SK-N-SH (cell line): ENCODE measurements around the gene JAML. TPM values are rescaled to one million over a fixed set of nuclear protein-coding genes. Genes with fewer than 3 reads are reported as not detected.

ENCODE experiments used
- CTCF ChIA-PET: fragments of 300-600, 350-600 bp; formaldehyde crosslinking; extraction: SDS; loops from one replicate; lab custom pipeline; 2021; lab: Yijun Ruan, JAX
- POLR2A ChIA-PET: fragments of 350-600 bp; sonication (Branson Sonifier 250); formaldehyde crosslinking; extraction: SDS; loops from one replicate; lab custom pipeline; 2020; ENCODE audit warnings: antibody characterized with exemption, inconsistent platforms; lab: Yijun Ruan, JAX
- DNase-seq: peaks from one replicate; pipeline ENCODE4 v3.0.0; 2012
- H2AFZ ChIP-seq: fragments of 200-600 bp; sonication (generic); 2 replicates; pipeline ENCODE4 v1.8.1; 2016; ENCODE audit warnings: antibody characterized with exemption, mild to moderate bottlenecking, low read depth
- H3F3A ChIP-seq: fragments of 200-600 bp; sonication (generic); replicated peaks from 2 replicates; pipeline ENCODE3; 2016; ENCODE audit warnings: antibody characterized with exemption, mild to moderate bottlenecking; ENCODE audit not compliant: insufficient read depth
- H3K27ac ChIP-seq, 2 experiments: fragments of 200-500 bp in 1 of 2; fragments of 200-600 bp in 1 of 2; sonication (Bioruptor generic) in 1 of 2; sonication (generic), shearing (Covaris generic) in 1 of 2; 2 replicates each; pipeline versions ENCODE4 v1.5.1 to v1.6.1; 2014 to 2016; ENCODE audit warnings: low read depth in 2 of 2, inconsistent platforms in 1 of 2, low read length in 1 of 2, mild to moderate bottlenecking in 1 of 2, mixed read lengths in 1 of 2
- H3K27me3 ChIP-seq: fragments of 200-600 bp; sonication (generic), shearing (Covaris generic); 2 replicates; pipeline ENCODE4 v1.6.1; 2016; ENCODE audit warnings: mixed run types; ENCODE audit not compliant: insufficient read depth
- H3K36me3 ChIP-seq, 2 experiments: fragments of 200-500 bp in 1 of 2; fragments of 200-600 bp in 1 of 2; sonication (Bioruptor generic) in 1 of 2; sonication (generic) in 1 of 2; replicated peaks in 1 of 2; 2 replicates each; pipeline versions ENCODE3 to v1.5.1; 2014 to 2016; ENCODE audit warnings: low read length in 1 of 2, mild to moderate bottlenecking in 1 of 2; ENCODE audit not compliant: insufficient read depth in 2 of 2, control insufficient read depth in 1 of 2
- H3K4me1 ChIP-seq, 2 experiments: fragments of 200-500 bp in 1 of 2; fragments of 200-600 bp in 1 of 2; sonication (Bioruptor generic) in 1 of 2; sonication (generic), shearing (Covaris generic) in 1 of 2; 2 replicates each; pipeline versions ENCODE4 v1.5.1 to v1.6.1; 2014 to 2016; ENCODE audit warnings: low read depth in 1 of 2, low read length in 1 of 2, mixed run types in 1 of 2; ENCODE audit not compliant: insufficient read depth in 2 of 2, control insufficient read depth in 1 of 2
- H3K4me2 ChIP-seq: fragments of 200-600 bp; sonication (generic), shearing (Covaris generic); 2 replicates; pipeline ENCODE4 v1.6.1; 2017; ENCODE audit warnings: mixed run types
- H3K4me3 ChIP-seq, 2 experiments: fragments of 200-500 bp in 1 of 2; fragments of 200-600 bp in 1 of 2; sonication (Bioruptor generic) in 1 of 2; sonication (generic), shearing (Covaris generic) in 1 of 2; 2 replicates each; pipeline versions ENCODE4 v1.5.1 to v1.8.1; 2014 to 2016; ENCODE audit warnings: low read depth in 2 of 2, inconsistent platforms in 1 of 2, low read length in 1 of 2, mild to moderate bottlenecking in 1 of 2, mixed read lengths in 1 of 2, moderate library complexity in 1 of 2
- H3K79me2 ChIP-seq: fragments of 200-600 bp; sonication (generic); 2 replicates; pipeline ENCODE4 v1.8.1; 2017; ENCODE audit warnings: mild to moderate bottlenecking; ENCODE audit not compliant: insufficient read depth
- H3K9ac ChIP-seq: fragments of 200-600 bp; sonication (generic); 2 replicates; pipeline ENCODE4 v1.6.1; 2017; ENCODE audit warnings: mixed run types
- H3K9me2 ChIP-seq: fragments of 200-600 bp; sonication (generic); 2 replicates; pipeline ENCODE4 v1.6.1; 2017; ENCODE audit warnings: mixed run types
- H3K9me3 ChIP-seq: fragments of 200-600 bp; sonication (generic); 2 replicates; pipeline ENCODE4 v1.6.1; 2017; ENCODE audit warnings: mixed run types, mild to moderate bottlenecking, moderate library complexity
- H4K20me1 ChIP-seq: fragments of 200-600 bp; sonication (generic); 2 replicates; pipeline ENCODE4 v1.6.1; 2017; ENCODE audit warnings: mild to moderate bottlenecking, mixed run types; ENCODE audit not compliant: insufficient read depth
- CHD2 ChIP-seq: fragments of 150-350 bp; IDR thresholded peaks from 2 replicates; pipeline ENCODE4 v1.6.1; 2018; ENCODE audit warnings: low read length; ENCODE audit not compliant: partially characterized antibody
- EP300 ChIP-seq, 2 experiments: IDR thresholded peaks; 2 replicates each; pipeline versions ENCODE4 v1.4.0 to v1.6.1; 2012; ENCODE audit warnings: borderline replicate concordance in 1 of 2, low read depth in 1 of 2, low read length in 1 of 2
- EZH2phosphoT487 ChIP-seq: fragments of 200-600 bp; sonication (generic); IDR thresholded peaks from 2 replicates; pipeline ENCODE4 v1.6.1; 2017; ENCODE audit warnings: low read depth, mixed run types, mild to moderate bottlenecking, antibody characterized with exemption, moderate library complexity, borderline replicate concordance
- FOXJ3 ChIP-seq: sonication (generic); formaldehyde crosslinking; IDR thresholded peaks from 2 replicates; pipeline ENCODE4 v1.5.1; 2020; ENCODE audit warnings: mild to moderate bottlenecking, missing genetic modification reagents
- GATA2 ChIP-seq: sonication (generic); formaldehyde crosslinking; IDR thresholded peaks from 2 replicates; pipeline ENCODE4 v1.5.0; 2020; ENCODE audit warnings: mild to moderate bottlenecking, missing genetic modification reagents
- JUND ChIP-seq: IDR thresholded peaks from 2 replicates; pipeline ENCODE4 v1.4.0; 2012
- MEF2A ChIP-seq: IDR thresholded peaks from 2 replicates; pipeline ENCODE4 v1.4.0; 2012; ENCODE audit warnings: low read depth, borderline replicate concordance
- NFIC ChIP-seq: IDR thresholded peaks from 2 replicates; pipeline ENCODE4 v1.4.0; 2012; ENCODE audit warnings: borderline replicate concordance
- NRF1 ChIP-seq: IDR thresholded peaks from 2 replicates; pipeline ENCODE4 v1.6.1; 2012; ENCODE audit warnings: low read depth, mild to moderate bottlenecking, low read length
- POLR2AphosphoS5 ChIP-seq: IDR thresholded peaks from 2 replicates; pipeline ENCODE4 v1.6.1; 2012; ENCODE audit warnings: low read depth, low read length
- RFX5 ChIP-seq: IDR thresholded peaks from 2 replicates; pipeline ENCODE4 v1.6.1; 2012; ENCODE audit warnings: mild to moderate bottlenecking, improper control_type of control experiment, low read length
- SIN3A ChIP-seq: IDR thresholded peaks from 2 replicates; pipeline ENCODE4 v1.6.1; 2012; ENCODE audit warnings: low read depth, mild to moderate bottlenecking, low read length, moderate library complexity, borderline replicate concordance
- TEAD4 ChIP-seq: IDR thresholded peaks from 2 replicates; pipeline ENCODE4 v1.4.0; 2012; ENCODE audit warnings: mild to moderate bottlenecking, borderline replicate concordance; ENCODE audit not compliant: insufficient read depth
- WGBS: methylation state at CpG from one replicate; pipeline ENCODE4 v1.1.6; 2017; ENCODE audit warnings: low lambda C conversion rate; 5-methylcytosine and 5-hydroxymethylcytosine counted together
- polyA plus RNA-seq, 3 experiments: library from polyadenylated mRNA; depleted of rRNA; stranded (reverse); fragments of >200 nt; gene quantifications; 2 replicates each; pipeline ENCODE4 v1.2.3, GENCODE V29; 2012
- TF ChIP-seq, protein P1 (sequence below): fragments of 150-350 bp; IDR thresholded peaks from 2 replicates; pipeline ENCODE4 v1.6.1; 2016; ENCODE audit warnings: mild to moderate bottlenecking, low read depth, low read length
- TF ChIP-seq, protein P2 (sequence below): IDR thresholded peaks from 2 replicates; pipeline ENCODE4; 2012

JAML gene
- polyA plus RNA-seq, 1 of the 3 experiments (the other 2 are of a cell fraction) = not detected

GRCh38 chr11:118229274-118229847 lies 4.5 kb upstream of the JAML start:
- 31% methylated on average over 5 of the region's 5 CpGs for WGBS
- DNase-seq = no peak

GRCh38 chr11:118227865-118228785 lies 3.3 kb upstream of the JAML start:
- TF ChIP-seq NFIC = no peak
- TF ChIP-seq RFX5 = no peak
- TF ChIP-seq POLR2AphosphoS5 = no peak
- TF ChIP-seq TEAD4 = no peak
- no peak for TF ChIP-seq GATA2 (CRISPR knock-in tag)
- TF ChIP-seq CHD2 = no peak
- no peak for TF ChIP-seq JUND
- CTCF ChIA-PET = no interaction called here
- POLR2A ChIA-PET = no interaction called here

More at GRCh38 chr11:118229274-118229847, 4.5 kb upstream of the JAML start:
- H3K4me1 ChIP-seq = peaks cover 0 to 5% of the 10 kb centered on the region in 2 experiments; a peak in 1 of 4 replicates
- ChIA-PET POLR2A (no interaction called here), CTCF (interaction anchor here (0.8 kb wide), 1 partner anchor 11 kb away, joined by 3 read pairs; no protein-coding TSS in a partner anchor)
- H3K9ac ChIP-seq = no peak overlapping the region
- TF ChIP-seq MEF2A (no peak), FOXJ3 (CRISPR knock-in tag) (no peak), CHD2 (no peak), EP300 (IDR thresholded peaks at IDR 0.05; ENCODE audit: borderline replicate concordance in 1 of 2, low read depth in 1 of 2, low read length in 1 of 2) (no peak), NRF1 (no peak), SIN3A (no peak), EZH2phosphoT487 (no peak), GATA2 (CRISPR knock-in tag) (no peak), JUND (no peak)
- TF ChIP-seq, protein P1, sequence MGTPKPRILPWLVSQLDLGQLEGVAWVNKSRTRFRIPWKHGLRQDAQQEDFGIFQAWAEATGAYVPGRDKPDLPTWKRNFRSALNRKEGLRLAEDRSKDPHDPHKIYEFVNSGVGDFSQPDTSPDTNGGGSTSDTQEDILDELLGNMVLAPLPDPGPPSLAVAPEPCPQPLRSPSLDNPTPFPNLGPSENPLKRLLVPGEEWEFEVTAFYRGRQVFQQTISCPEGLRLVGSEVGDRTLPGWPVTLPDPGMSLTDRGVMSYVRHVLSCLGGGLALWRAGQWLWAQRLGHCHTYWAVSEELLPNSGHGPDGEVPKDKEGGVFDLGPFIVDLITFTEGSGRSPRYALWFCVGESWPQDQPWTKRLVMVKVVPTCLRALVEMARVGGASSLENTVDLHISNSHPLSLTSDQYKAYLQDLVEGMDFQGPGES = no peak
- TF ChIP-seq, protein P2, sequence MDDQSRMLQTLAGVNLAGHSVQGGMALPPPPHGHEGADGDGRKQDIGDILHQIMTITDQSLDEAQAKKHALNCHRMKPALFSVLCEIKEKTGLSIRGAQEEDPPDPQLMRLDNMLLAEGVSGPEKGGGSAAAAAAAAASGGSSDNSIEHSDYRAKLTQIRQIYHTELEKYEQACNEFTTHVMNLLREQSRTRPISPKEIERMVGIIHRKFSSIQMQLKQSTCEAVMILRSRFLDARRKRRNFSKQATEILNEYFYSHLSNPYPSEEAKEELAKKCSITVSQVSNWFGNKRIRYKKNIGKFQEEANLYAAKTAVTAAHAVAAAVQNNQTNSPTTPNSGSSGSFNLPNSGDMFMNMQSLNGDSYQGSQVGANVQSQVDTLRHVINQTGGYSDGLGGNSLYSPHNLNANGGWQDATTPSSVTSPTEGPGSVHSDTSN = no peak
- H3K4me3 ChIP-seq = no peak overlapping the region
- H3K36me3 ChIP-seq = no peaks in the 10 kb centered on the region
- no peak overlapping the region for H2AFZ ChIP-seq
- no peaks in the 10 kb centered on the region for H4K20me1 ChIP-seq
- no peaks in the 10 kb centered on the region for H3K9me3 ChIP-seq
- no peaks in the 10 kb centered on the region for H3K9me2 ChIP-seq
- peaks cover 13% of the 10 kb centered on the region for H3F3A ChIP-seq
- H3K27me3 ChIP-seq = peaks cover 6% of the 10 kb centered on the region; the same call in 1 of the 2 replicates
- peak overlapping the region in 1 of 2 experiments; percentile 15; a peak in 1 of 4 replicates for H3K27ac ChIP-seq
- peak overlapping the region; percentile 13 for H3K4me2 ChIP-seq
- H3K79me2 ChIP-seq = no peaks in the 10 kb centered on the region

More at GRCh38 chr11:118227865-118228785, 3.3 kb upstream of the JAML start:
- Histone ChIP-seq H3K9ac (no peak overlapping the region), H3K9me2 (no peaks in the 10 kb centered on the region), H4K20me1 (no peaks in the 10 kb centered on the region), H3K9me3 (no peaks in the 10 kb centered on the region), H3K79me2 (no peaks in the 10 kb centered on the region), H2AFZ (no peak overlapping the region), H3K4me1 (peaks cover 0 to 5% of the 10 kb centered on the region in 2 experiments; a peak in 1 of 4 replicates), H3F3A (peaks cover 13% of the 10 kb centered on the region), H3K27me3 (peaks cover 8% of the 10 kb centered on the region; the same call in 1 of the 2 replicates), H3K4me2 (no peak overlapping the region), H3K4me3 (no peak overlapping the region), H3K36me3 (no peaks in the 10 kb centered on the region), H3K27ac (no peak overlapping the region)
- DNase-seq = no peak
- 31% methylated on average over 8 of the region's 8 CpGs for WGBS
